ENCODE data around the gene KCNT1.

KCNT1 gene

DNA sequence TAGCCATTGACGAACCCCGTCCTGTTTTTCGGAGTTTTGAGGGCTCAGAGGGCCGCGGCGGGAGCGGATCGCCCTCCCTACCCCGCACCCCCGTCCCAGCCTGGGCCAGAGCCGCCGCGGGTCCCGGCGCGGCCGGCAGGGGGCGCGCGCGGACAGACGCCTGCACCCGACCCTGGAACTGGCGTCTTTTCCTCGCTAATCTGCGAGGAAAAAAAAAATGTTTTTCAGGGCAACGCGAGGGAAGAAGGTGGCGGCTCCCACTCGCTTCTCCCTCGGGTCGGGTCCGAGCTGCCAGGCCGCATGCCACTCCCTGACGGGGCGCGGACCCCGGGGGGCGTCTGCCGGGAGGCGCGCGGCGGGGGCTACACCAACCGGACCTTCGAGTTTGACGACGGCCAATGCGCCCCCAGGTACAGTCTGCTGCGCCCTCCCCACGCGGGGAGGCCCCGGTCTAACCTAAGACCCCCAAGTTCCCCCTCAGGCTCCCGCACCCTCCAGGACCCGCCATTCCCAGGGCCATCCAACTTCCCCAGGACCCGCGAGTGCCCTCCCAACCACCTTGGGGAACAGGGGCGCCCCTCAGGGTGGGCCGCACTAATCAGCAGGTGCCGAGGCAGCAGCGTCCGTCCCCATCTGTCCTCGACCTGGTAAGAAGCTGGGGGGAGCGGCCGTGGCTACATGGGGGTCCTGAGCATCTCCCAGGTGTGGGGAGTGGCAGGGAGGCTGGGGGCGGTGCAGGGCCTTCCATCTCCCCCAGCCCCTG, at the start of gene KCNT1:
Gene KCNT1, plus strand, starts transcription at position 227 of the 763 bp plus-strand sequence. Its CDS starts 74 bp downstream, at position 301.
- ATAC-seq (ENCODE audit: low read depth) (peak; percentile 67), DNase-seq (ENCODE audit: low spot score) (no peak)
- no peak within 1 kb of the TSS for H3K27ac ChIP-seq (ENCODE audit: poor library complexity, severe bottlenecking)
- H3K36me3 ChIP-seq (ENCODE audit: low read depth): no peaks in the 10 kb centered on the region
- H3K4me1 ChIP-seq (ENCODE audit: insufficient read depth, poor library complexity, severe bottlenecking): no peaks in the 10 kb centered on the region
- peaks cover 21% of the 10 kb centered on the region for H3K27me3 ChIP-seq (ENCODE audit: insufficient read depth, poor library complexity, severe bottlenecking)
- no peak within 1 kb of the TSS for H3K4me3 ChIP-seq (ENCODE audit: severe bottlenecking)
- TF ChIP-seq, protein P1, sequence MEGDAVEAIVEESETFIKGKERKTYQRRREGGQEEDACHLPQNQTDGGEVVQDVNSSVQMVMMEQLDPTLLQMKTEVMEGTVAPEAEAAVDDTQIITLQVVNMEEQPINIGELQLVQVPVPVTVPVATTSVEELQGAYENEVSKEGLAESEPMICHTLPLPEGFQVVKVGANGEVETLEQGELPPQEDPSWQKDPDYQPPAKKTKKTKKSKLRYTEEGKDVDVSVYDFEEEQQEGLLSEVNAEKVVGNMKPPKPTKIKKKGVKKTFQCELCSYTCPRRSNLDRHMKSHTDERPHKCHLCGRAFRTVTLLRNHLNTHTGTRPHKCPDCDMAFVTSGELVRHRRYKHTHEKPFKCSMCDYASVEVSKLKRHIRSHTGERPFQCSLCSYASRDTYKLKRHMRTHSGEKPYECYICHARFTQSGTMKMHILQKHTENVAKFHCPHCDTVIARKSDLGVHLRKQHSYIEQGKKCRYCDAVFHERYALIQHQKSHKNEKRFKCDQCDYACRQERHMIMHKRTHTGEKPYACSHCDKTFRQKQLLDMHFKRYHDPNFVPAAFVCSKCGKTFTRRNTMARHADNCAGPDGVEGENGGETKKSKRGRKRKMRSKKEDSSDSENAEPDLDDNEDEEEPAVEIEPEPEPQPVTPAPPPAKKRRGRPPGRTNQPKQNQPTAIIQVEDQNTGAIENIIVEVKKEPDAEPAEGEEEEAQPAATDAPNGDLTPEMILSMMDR (IDR thresholded peaks at IDR 0.05; ENCODE audit: poor library complexity, severe bottlenecking): peak; percentile 89
- no peaks in the 10 kb centered on the region for H3K9me3 ChIP-seq (ENCODE audit: severe bottlenecking)

GRCh38 chr9:135655317-135655716, 46.7 kb upstream of the KCNT1 start:
- no peaks in the 10 kb centered on the region for H3K4me1 ChIP-seq (ENCODE audit: insufficient read depth, poor library complexity, severe bottlenecking)
- H3K9me3 ChIP-seq (ENCODE audit: severe bottlenecking): no peaks in the 10 kb centered on the region
- H3K27ac ChIP-seq (ENCODE audit: poor library complexity, severe bottlenecking): no peak overlapping the region
- H3K27me3 ChIP-seq (ENCODE audit: insufficient read depth, poor library complexity, severe bottlenecking): peaks cover 4% of the 10 kb centered on the region
- no peak for DNase-seq (ENCODE audit: low spot score)
- no peak overlapping the region for H3K4me3 ChIP-seq (ENCODE audit: severe bottlenecking)
- ATAC-seq (ENCODE audit: low read depth): no peak
- H3K36me3 ChIP-seq (ENCODE audit: low read depth): no peaks in the 10 kb centered on the region
- TF ChIP-seq, protein P1 (IDR thresholded peaks at IDR 0.05; ENCODE audit: poor library complexity, severe bottlenecking): no peak

- peaks cover 4% of the 10 kb centered on the region for H3K27me3 ChIP-seq (ENCODE audit: insufficient read depth, poor library complexity, severe bottlenecking)
- no peak overlapping the region for H3K4me3 ChIP-seq (ENCODE audit: severe bottlenecking)
- DNase-seq (ENCODE audit: low spot score) (no peak), ATAC-seq (ENCODE audit: low read depth) (no peak)
- H3K27ac ChIP-seq (ENCODE audit: poor library complexity, severe bottlenecking): no peak overlapping the region
- H3K4me1 ChIP-seq (ENCODE audit: insufficient read depth, poor library complexity, severe bottlenecking): no peaks in the 10 kb centered on the region
- no peaks in the 10 kb centered on the region for H3K9me3 ChIP-seq (ENCODE audit: severe bottlenecking)
- no peaks in the 10 kb centered on the region for H3K36me3 ChIP-seq (ENCODE audit: low read depth)
- TF ChIP-seq, protein P1 (IDR thresholded peaks at IDR 0.05; ENCODE audit: poor library complexity, severe bottlenecking): no peak
These were observed 44.6 kb upstream of the KCNT1 start for GRCh38 chr9:135657416-135657815.

DNA sequence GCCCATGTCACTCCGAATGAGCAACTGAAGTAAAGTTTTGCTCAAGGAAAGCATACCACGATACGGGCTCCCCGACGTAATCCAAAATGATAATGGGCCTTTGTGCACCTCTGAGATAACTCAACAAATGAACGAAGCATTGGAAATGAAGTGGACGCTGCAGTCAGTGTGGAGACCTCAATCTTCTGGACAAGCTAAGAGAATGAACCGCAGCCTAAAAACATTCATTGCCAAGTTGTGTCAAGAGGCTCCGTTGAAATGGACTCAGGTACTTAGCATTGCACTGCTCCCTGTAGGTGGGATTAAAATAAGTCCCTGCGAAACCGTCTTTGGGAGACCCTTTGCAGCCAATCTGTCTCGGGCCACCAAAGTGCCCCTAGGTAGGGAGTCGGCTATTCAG, 42.7 kb upstream of the KCNT1 start:
- Histone ChIP-seq H3K9me3 (ENCODE audit: severe bottlenecking) (no peaks in the 10 kb centered on the region), H3K27me3 (ENCODE audit: insufficient read depth, poor library complexity, severe bottlenecking) (peaks cover 4% of the 10 kb centered on the region), H3K4me3 (ENCODE audit: severe bottlenecking) (no peak overlapping the region), H3K27ac (ENCODE audit: poor library complexity, severe bottlenecking) (no peak overlapping the region), H3K4me1 (ENCODE audit: insufficient read depth, poor library complexity, severe bottlenecking) (no peaks in the 10 kb centered on the region), H3K36me3 (ENCODE audit: low read depth) (no peaks in the 10 kb centered on the region)
- no peak for ATAC-seq (ENCODE audit: low read depth)
- TF ChIP-seq, protein P1 (IDR thresholded peaks at IDR 0.05; ENCODE audit: poor library complexity, severe bottlenecking): no peak
- no peak for DNase-seq (ENCODE audit: low spot score)

- DNase-seq (ENCODE audit: low spot score): no peak
- H3K27ac ChIP-seq (ENCODE audit: poor library complexity, severe bottlenecking): no peak overlapping the region
- TF ChIP-seq, protein P1 (IDR thresholded peaks at IDR 0.05; ENCODE audit: poor library complexity, severe bottlenecking): no peak
- peaks cover 4% of the 10 kb centered on the region for H3K27me3 ChIP-seq (ENCODE audit: insufficient read depth, poor library complexity, severe bottlenecking)
- H3K9me3 ChIP-seq (ENCODE audit: severe bottlenecking): no peaks in the 10 kb centered on the region
- no peak overlapping the region for H3K4me3 ChIP-seq (ENCODE audit: severe bottlenecking)
- no peaks in the 10 kb centered on the region for H3K4me1 ChIP-seq (ENCODE audit: insufficient read depth, poor library complexity, severe bottlenecking)
- H3K36me3 ChIP-seq (ENCODE audit: low read depth): no peaks in the 10 kb centered on the region
- no peak for ATAC-seq (ENCODE audit: low read depth)
These were observed 41.6 kb upstream of the KCNT1 start for GRCh38 chr9:135660407-135660806.
